CD4-positive, CD25-positive, alpha-beta regulatory T cell (primary cell): ENCODE data around the gene CCL27. TPM values are rescaled to one million over a fixed set of nuclear protein-coding genes. Genes with fewer than 3 reads are reported as not detected.

ENCODE experiments used
- ATAC-seq, 2 donors: fragments of 150-1000 bp; cut with Tn5 transposase; one replicate each; pipeline ENCODE4 v1.10.0; 2021; ENCODE audit warnings: low read depth in 2 of 2, moderate number of reproducible peaks in 2 of 2, moderate library complexity in 1 of 2
- DNase-seq, 3 donors: peaks; one replicate each; pipeline versions ENCODE4 v3.0.0 to v3.0.0-alpha.2; 2012 to 2022; ENCODE audit warnings: mixed read lengths in 1 of 3
- H3K27ac ChIP-seq: one replicate; pipeline ENCODE4 v1.7.0; 2013; ENCODE audit warnings: mild to moderate bottlenecking, low read length; ENCODE audit not compliant: insufficient read depth, poor library complexity, severe bottlenecking
- H3K27me3 ChIP-seq: one replicate; pipeline ENCODE4 v1.7.0; 2013; ENCODE audit warnings: low read length; ENCODE audit not compliant: control insufficient read depth, insufficient read depth
- H3K36me3 ChIP-seq: one replicate; pipeline ENCODE4 v1.7.0; 2013; ENCODE audit warnings: mild to moderate bottlenecking, low read length, moderate library complexity; ENCODE audit not compliant: control insufficient read depth, insufficient read depth
- H3K4me1 ChIP-seq: 2 replicates; pipeline ENCODE4 v1.7.0; 2013; ENCODE audit warnings: mild to moderate bottlenecking, low read length; ENCODE audit not compliant: insufficient read depth, control insufficient read depth, poor library complexity, severe bottlenecking
- H3K4me3 ChIP-seq: one replicate; pipeline ENCODE4 v1.7.0; 2013; ENCODE audit warnings: low read depth, mild to moderate bottlenecking, low read length, moderate library complexity
- H3K9me3 ChIP-seq, 2 experiments: 1 replicate in 1 of 2; 2 replicates in 1 of 2; pipeline ENCODE4 v1.7.0; 2013; ENCODE audit warnings: low read length in 2 of 2, mild to moderate bottlenecking in 1 of 2, moderate library complexity in 1 of 2; ENCODE audit not compliant: control insufficient read depth in 2 of 2
- H3K27ac Mint-ChIP-seq, 3 donors: one replicate each; pipeline ENCODE4 v1.8.0; 2020 to 2022; ENCODE audit warnings: mild to moderate bottlenecking in 3 of 3, mixed read lengths in 3 of 3, moderate library complexity in 2 of 3
- H3K27me3 Mint-ChIP-seq: one replicate; pipeline ENCODE4 v1.8.0; 2022; ENCODE audit warnings: mild to moderate bottlenecking, mixed read lengths
- H3K36me3 Mint-ChIP-seq: one replicate; pipeline ENCODE4 v1.8.0; 2020; ENCODE audit warnings: mixed read lengths
- H3K4me1 Mint-ChIP-seq, 4 donors: one replicate each; pipeline ENCODE4 v1.8.0; 2020 to 2022; ENCODE audit warnings: mixed read lengths in 4 of 4, mild to moderate bottlenecking in 1 of 4
- H3K4me3 Mint-ChIP-seq, 4 donors: one replicate each; pipeline ENCODE4 v1.8.0; 2020 to 2022; ENCODE audit warnings: mild to moderate bottlenecking in 4 of 4, mixed read lengths in 4 of 4, moderate library complexity in 3 of 4
- H3K9me3 Mint-ChIP-seq, 7 donors: one replicate each; pipeline ENCODE4 v1.8.0; 2020 to 2022; ENCODE audit warnings: mixed read lengths in 7 of 7, mild to moderate bottlenecking in 3 of 7, moderate library complexity in 2 of 7
- polyA plus RNA-seq, 4 donors: library from polyadenylated mRNA; unstranded; fragments of 300-500 nt; fragmentation: Illumina TruSeq; gene quantifications; one replicate each; pipeline ENCODE4 v1.2.3, GENCODE V29; 2021
- total RNA-seq: library from RNA; stranded (reverse); gene quantifications from one replicate; pipeline ENCODE4 v1.2.3, GENCODE V29; 2022

Gene CCL27
- total RNA-seq (not detected), polyA plus RNA-seq (under 1 TPM in 1 of 4 donors, not detected in 3; 0.28 TPM)

- Histone ChIP-seq H3K36me3 (no peaks in the 10 kb centered on the region), H3K4me3 (peak within 1 kb of the TSS; percentile 73), H3K27ac (peak within 1 kb of the TSS; percentile 98), H3K9me3 (no peaks in the 10 kb centered on the region), H3K4me1 (peaks cover 37% of the 10 kb centered on the region), H3K27me3 (no peaks in the 10 kb centered on the region)
- DNase-seq (no peak), ATAC-seq (no peak)
- Mint-ChIP-seq H3K4me1 (peaks cover 10 to 63% (median 36%) of the 10 kb centered on the region in 4 donors), H3K4me3 (peak within 1 kb of the TSS; percentile 52 to 94 (median 88)), H3K36me3 (peaks cover 9% of the 10 kb centered on the region), H3K27ac (peak within 1 kb of the TSS; percentile 88 to 97 (median 96)), H3K27me3 (peaks cover 5% of the 10 kb centered on the region), H3K9me3 (no peaks in the 10 kb centered on the region)
These were observed at the start of gene CCL27 for GRCh38 chr9:34662526-34663302. CCL27 (minus strand) TSS chr9:34662657; CDS start chr9:34662633, 24 bp downstream.

DNA sequence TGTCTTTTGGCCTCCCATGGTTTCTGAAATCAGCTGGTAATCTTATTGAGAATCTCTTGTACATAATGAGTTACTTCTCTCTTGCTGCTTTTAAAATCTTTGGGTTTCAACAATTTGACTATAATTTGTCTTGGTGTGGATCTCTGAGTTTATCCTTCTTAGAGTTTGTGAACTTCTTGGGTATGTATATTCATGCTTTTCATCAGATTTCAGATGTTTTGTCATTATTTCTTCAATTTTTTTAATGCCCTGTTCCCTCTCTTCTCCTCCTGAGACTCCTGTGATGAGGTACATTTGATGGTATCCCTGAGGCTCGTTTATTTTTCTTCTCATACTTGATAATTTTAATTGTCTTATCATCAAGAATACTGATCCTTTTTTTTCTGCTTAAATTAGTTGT is 49.7 kb upstream of the CCL27 start:
- Histone ChIP-seq H3K27me3 (peaks cover 15% of the 10 kb centered on the region), H3K4me1 (no peaks in the 10 kb centered on the region), H3K4me3 (no peak overlapping the region), H3K27ac (no peak overlapping the region), H3K36me3 (no peaks in the 10 kb centered on the region), H3K9me3 (no peaks in the 10 kb centered on the region)
- Mint-ChIP-seq H3K4me1 (no peaks in the 10 kb centered on the region), H3K4me3 (no peak overlapping the region), H3K9me3 (no peaks in the 10 kb centered on the region), H3K27ac (no peak overlapping the region), H3K27me3 (peaks cover 37% of the 10 kb centered on the region), H3K36me3 (no peaks in the 10 kb centered on the region)
- ATAC-seq (no peak), DNase-seq (no peak)

GRCh38 chr9:34710023-34710422 is 47.6 kb upstream of the CCL27 start, which contains the start of gene CCL21:
CCL21 (minus strand) TSS chr9:34710136; CDS start chr9:34710066, 70 bp downstream.
- no peaks in the 10 kb centered on the region for H3K36me3 ChIP-seq
- Mint-ChIP-seq H3K4me3 (no peak within 1 kb of the TSS), H3K27me3 (peaks cover 46% of the 10 kb centered on the region), H3K9me3 (no peaks in the 10 kb centered on the region), H3K27ac (no peak within 1 kb of the TSS), H3K4me1 (no peaks in the 10 kb centered on the region), H3K36me3 (no peaks in the 10 kb centered on the region)
- ATAC-seq (no peak), DNase-seq (no peak)
- no peak within 1 kb of the TSS for H3K4me3 ChIP-seq
- peaks cover 13% of the 10 kb centered on the region for H3K27me3 ChIP-seq
- no peaks in the 10 kb centered on the region for H3K4me1 ChIP-seq
- no peaks in the 10 kb centered on the region for H3K9me3 ChIP-seq
- no peak within 1 kb of the TSS for H3K27ac ChIP-seq

- Histone ChIP-seq H3K9me3 (no peaks in the 10 kb centered on the region), H3K36me3 (no peaks in the 10 kb centered on the region), H3K4me1 (no peaks in the 10 kb centered on the region), H3K27ac (no peak overlapping the region), H3K27me3 (peaks cover 11% of the 10 kb centered on the region), H3K4me3 (no peak overlapping the region)
- H3K36me3 Mint-ChIP-seq: no peaks in the 10 kb centered on the region
- H3K27me3 Mint-ChIP-seq: peaks cover 39% of the 10 kb centered on the region
- no peak overlapping the region for H3K4me3 Mint-ChIP-seq
- no peak for DNase-seq
- ATAC-seq: no peak
- no peaks in the 10 kb centered on the region for H3K4me1 Mint-ChIP-seq
- no peak overlapping the region for H3K27ac Mint-ChIP-seq
- no peaks in the 10 kb centered on the region for H3K9me3 Mint-ChIP-seq
These were observed 46.9 kb upstream of the CCL27 start for GRCh38 chr9:34709196-34709978.

GRCh38 chr9:34707130-34707529 is 44.7 kb upstream of the CCL27 start:
- H3K27ac ChIP-seq: no peak overlapping the region
- peaks cover 0 to 1% (median 0%) of the 10 kb centered on the region in 7 donors for H3K9me3 Mint-ChIP-seq
- ATAC-seq (no peak), DNase-seq (no peak)
- no peaks in the 10 kb centered on the region for H3K9me3 ChIP-seq
- H3K4me1 Mint-ChIP-seq: peaks cover under 1 to 3% (median 2%) of the 10 kb centered on the region in 4 donors
- H3K4me1 ChIP-seq: peaks cover 1% of the 10 kb centered on the region
- H3K27me3 ChIP-seq: no peaks in the 10 kb centered on the region
- H3K27me3 Mint-ChIP-seq: peaks cover 23% of the 10 kb centered on the region
- H3K36me3 ChIP-seq: no peaks in the 10 kb centered on the region
- no peaks in the 10 kb centered on the region for H3K36me3 Mint-ChIP-seq
- no peak overlapping the region for H3K4me3 ChIP-seq
- peak overlapping the region in 1 of 3 donors; percentile 25 for H3K27ac Mint-ChIP-seq
- H3K4me3 Mint-ChIP-seq: no peak overlapping the region

- Histone ChIP-seq H3K4me1 (peaks cover 12% of the 10 kb centered on the region), H3K36me3 (no peaks in the 10 kb centered on the region), H3K4me3 (peak overlapping the region; percentile 67), H3K9me3 (no peaks in the 10 kb centered on the region), H3K27me3 (peaks cover 12% of the 10 kb centered on the region), H3K27ac (no peak overlapping the region)
- H3K27ac Mint-ChIP-seq: peak overlapping the region in 1 of 3 donors; percentile 52
- H3K36me3 Mint-ChIP-seq: no peaks in the 10 kb centered on the region
- peaks cover 0 to 3% (median 0%) of the 10 kb centered on the region in 7 donors for H3K9me3 Mint-ChIP-seq
- ATAC-seq (peak; percentile 74 to 83), DNase-seq (peak; percentile 64 to 75 (median 71))
- H3K27me3 Mint-ChIP-seq: peaks cover 40% of the 10 kb centered on the region
- peaks cover 2 to 17% (median 12%) of the 10 kb centered on the region in 4 donors for H3K4me1 Mint-ChIP-seq
- H3K4me3 Mint-ChIP-seq: peak overlapping the region; percentile 79 to 89 (median 82)
These were observed 39.6 kb upstream of the CCL27 start for GRCh38 chr9:34701769-34702736.
